22Rv1 (cell line): Measurements from ENCODE around the gene CLCA2.

Source experiments
- H3K27ac ChIP-seq: fragments of 450-650 bp; 2 replicates; pipeline ENCODE4 v1.5.1; 2017
- ZFX ChIP-seq: fragments of 450-650 bp; IDR thresholded peaks from 2 replicates; pipeline ENCODE4 v1.6.1; 2017; ENCODE audit warnings: antibody characterized with exemption, borderline replicate concordance
- TF ChIP-seq, protein P1 (sequence below): fragments of 450-650 bp; IDR thresholded peaks from 2 replicates; pipeline ENCODE4 v1.5.1; 2017; ENCODE audit warnings: mild to moderate bottlenecking

CLCA2 gene

DNA sequence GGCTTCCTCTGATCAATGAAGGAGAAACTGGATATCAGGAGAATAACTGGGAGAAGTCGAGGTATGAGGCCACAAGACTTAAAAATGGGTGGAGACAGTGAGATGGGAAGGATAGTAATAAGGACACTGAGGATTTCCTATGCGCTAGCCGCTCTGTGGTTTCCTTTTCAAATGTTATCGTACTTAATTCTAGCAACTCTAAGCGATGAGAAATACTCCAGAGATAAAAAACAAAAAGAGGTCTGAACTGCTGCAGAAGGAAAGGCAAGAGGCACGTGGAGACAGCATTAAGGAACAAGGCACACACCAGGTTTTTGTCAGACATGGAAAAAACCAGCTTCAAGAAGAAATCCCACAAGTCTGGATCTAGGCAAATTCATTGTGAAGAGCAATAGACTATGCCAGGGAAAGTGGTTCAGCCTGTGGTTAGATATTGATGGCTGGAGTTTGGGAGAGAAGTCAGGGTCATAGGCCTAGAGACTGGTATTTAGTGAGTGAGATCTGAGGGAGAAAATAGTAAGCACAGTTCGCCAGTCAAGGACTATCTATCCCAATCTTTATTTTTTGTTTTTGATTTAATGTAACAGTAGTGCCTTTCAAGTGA lies 5.3 kb downstream of the CLCA2 start:
- TF ChIP-seq, protein P1, sequence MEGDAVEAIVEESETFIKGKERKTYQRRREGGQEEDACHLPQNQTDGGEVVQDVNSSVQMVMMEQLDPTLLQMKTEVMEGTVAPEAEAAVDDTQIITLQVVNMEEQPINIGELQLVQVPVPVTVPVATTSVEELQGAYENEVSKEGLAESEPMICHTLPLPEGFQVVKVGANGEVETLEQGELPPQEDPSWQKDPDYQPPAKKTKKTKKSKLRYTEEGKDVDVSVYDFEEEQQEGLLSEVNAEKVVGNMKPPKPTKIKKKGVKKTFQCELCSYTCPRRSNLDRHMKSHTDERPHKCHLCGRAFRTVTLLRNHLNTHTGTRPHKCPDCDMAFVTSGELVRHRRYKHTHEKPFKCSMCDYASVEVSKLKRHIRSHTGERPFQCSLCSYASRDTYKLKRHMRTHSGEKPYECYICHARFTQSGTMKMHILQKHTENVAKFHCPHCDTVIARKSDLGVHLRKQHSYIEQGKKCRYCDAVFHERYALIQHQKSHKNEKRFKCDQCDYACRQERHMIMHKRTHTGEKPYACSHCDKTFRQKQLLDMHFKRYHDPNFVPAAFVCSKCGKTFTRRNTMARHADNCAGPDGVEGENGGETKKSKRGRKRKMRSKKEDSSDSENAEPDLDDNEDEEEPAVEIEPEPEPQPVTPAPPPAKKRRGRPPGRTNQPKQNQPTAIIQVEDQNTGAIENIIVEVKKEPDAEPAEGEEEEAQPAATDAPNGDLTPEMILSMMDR, result no peak
- TF ChIP-seq ZFX, result no peak
- H3K27ac ChIP-seq, result no peak overlapping the region

DNA sequence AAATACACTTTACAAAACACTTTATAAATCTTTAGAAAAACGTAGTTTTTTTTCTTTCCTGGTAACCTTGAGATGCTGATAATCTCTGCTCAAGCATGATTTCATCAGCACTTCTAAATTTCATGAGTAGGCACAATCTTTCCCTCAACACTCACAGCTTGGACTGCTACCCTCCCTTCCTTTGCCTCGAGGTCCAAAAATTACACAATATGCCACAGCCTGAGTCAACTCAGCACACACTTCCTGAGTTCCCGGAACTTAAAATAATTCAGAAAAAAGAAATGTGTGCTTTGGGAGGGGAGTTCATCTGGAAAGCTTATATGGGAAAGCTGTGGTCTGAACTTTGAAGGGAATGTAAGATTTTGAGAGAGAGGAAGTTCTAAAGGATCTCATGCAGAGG lies 5.9 kb downstream of the CLCA2 start:
- TF ChIP-seq, protein P1, result no peak
- TF ChIP-seq ZFX, result no peak
- H3K27ac ChIP-seq, result no peak overlapping the region

DNA sequence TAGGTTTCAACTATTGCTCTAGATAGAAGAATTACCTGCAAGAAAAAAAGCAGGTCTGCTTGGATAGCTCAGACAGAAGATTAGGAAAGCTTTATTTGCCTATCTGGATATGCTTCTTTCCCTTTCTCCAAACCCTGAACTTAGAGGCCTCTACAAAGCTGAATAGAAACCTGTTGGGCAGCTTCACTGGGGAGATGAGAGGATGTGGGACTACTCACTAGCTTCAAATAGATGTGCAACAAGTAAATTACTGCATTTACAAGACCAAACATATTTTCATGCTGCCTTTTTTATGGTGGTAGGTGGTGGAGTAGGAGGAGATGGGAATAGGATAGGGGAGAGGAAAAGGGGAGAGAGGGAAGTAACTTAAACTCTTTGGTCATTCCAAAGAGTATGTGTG lies 6.4 kb downstream of the CLCA2 start:
- TF ChIP-seq, protein P1, result no peak
- no peak for TF ChIP-seq ZFX
- H3K27ac ChIP-seq, result no peak overlapping the region

DNA sequence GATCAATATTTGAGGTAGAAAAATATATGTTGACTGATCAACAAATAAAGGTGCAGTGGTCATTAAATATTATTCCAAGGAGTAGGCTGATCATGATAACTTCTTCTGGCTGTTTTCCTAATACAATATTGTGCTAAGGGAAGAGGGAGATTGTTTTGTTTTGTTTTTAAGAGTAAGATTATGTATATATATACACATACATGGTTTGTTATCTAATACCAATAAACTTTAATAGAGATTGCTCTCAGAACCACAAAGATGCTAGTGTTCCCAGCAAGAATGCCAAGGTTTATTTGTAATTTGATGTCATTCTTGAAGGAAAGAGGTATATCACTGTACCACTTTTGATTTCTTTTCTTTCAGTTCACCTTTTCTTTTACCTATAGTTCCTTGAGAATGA lies 10.1 kb downstream of the CLCA2 start:
- TF ChIP-seq, protein P1, result no peak
- no peak for TF ChIP-seq ZFX
- peak overlapping the region; percentile 64 for H3K27ac ChIP-seq

DNA sequence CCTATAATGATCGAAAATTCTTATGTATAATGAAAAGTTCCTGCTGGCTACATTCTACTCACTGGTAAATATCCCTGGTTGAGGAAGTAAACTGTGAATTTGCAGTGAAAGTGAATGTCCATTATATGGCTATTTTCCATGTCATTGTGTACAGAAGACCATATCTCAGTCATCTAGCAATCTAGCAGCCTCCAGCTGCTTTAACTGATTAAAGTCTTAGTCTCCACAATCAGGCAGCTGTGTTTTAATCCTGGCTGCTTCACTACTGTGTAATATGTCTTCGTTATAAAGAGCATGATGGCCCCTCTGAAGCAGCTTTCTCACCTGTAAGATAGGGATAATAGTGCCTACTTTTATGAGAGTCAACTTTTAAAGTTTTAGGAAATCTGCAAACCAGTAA lies 11.4 kb downstream of the CLCA2 start:
- no peak for TF ChIP-seq ZFX
- TF ChIP-seq, protein P1, result no peak
- H3K27ac ChIP-seq, result no peak overlapping the region

DNA sequence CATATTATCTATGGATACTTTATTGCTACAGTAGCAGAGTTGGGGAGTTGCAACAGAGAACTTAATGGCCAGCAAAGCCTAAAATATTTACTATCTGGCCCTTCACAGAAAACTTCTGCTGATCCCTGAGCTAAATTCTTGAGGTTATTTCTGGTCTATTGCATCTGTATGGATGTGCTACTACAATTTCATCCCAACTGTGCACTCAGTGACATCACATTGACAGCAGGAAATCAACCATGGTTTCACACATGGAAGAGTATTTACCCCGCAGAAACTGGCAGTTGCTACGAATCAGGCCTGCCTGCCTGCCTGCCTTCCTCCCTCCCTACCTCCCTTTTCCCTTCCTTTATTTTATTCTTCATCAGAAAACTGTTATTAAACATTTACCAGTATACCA lies 12.1 kb downstream of the CLCA2 start:
- TF ChIP-seq ZFX, result no peak
- TF ChIP-seq, protein P1, result no peak
- no peak overlapping the region for H3K27ac ChIP-seq

DNA sequence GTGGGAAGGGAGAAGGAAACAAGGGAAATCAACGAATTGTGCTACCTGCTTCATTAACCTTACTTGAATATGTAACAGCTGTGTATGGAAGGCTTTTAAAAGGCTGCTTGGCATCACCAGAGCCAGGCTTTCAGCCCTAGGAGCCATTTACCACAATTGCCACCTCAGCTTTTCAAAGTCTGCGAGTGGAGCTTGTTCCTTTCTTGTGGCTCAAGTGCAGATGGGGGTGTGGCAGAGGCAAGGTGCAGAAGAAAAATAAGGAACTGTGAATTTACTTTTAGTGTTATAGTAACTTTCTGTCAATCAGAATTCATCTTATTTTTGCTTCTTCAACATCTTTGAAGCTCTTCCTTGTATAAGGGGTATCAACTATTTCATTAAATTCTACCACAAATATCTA lies 17.6 kb downstream of the CLCA2 start:
- H3K27ac ChIP-seq, result no peak overlapping the region
- no peak for TF ChIP-seq ZFX
- TF ChIP-seq, protein P1, result no peak
